Type B pancreatic cell (in vitro differentiated cells): Measurements from ENCODE around the gene DGKZ. TPM values are rescaled to one million over a fixed set of nuclear protein-coding genes. Genes with fewer than 3 reads are reported as not detected.

Experiments
- DNase-seq: peaks from one replicate; pipeline ENCODE4 v3.0.0; 2021; ENCODE audit warnings: mixed read lengths; ENCODE audit not compliant: unreplicated experiment; ENCODE audit errors: extremely low spot score
- H3K27ac Mint-ChIP-seq: 2 replicates; pipeline ENCODE4 v1.8.0; 2021; ENCODE audit warnings: mild to moderate bottlenecking, mixed read lengths
- H3K27me3 Mint-ChIP-seq: 2 replicates; pipeline ENCODE4 v1.8.0; 2021; ENCODE audit warnings: mixed read lengths
- H3K36me3 Mint-ChIP-seq: 2 replicates; pipeline ENCODE4 v1.8.0; 2021; ENCODE audit warnings: mixed read lengths
- H3K4me1 Mint-ChIP-seq: one replicate; pipeline ENCODE4 v1.8.0; 2021; ENCODE audit warnings: mixed read lengths; ENCODE audit not compliant: unreplicated experiment
- H3K4me3 Mint-ChIP-seq: 2 replicates; pipeline ENCODE4 v1.8.0; 2021; ENCODE audit warnings: mild to moderate bottlenecking, mixed read lengths
- H3K9me3 Mint-ChIP-seq: 2 replicates; pipeline ENCODE4 v1.8.0; 2021; ENCODE audit warnings: mixed read lengths
- total RNA-seq: library from RNA; stranded (reverse); gene quantifications from 2 replicates; pipeline ENCODE4 v1.2.1, GENCODE V29; 2021; ENCODE audit warnings: low replicate concordance
- TF ChIP-seq, protein P1 (sequence below): fragments of 200-600 bp; sonication (generic); conservative IDR thresholded peaks from 2 replicates; pipeline ENCODE4 v1.5.0; 2021; ENCODE audit warnings: antibody characterized with exemption, mild to moderate bottlenecking

Gene DGKZ
- total RNA-seq, 1 donor from 2014 or later, result 50.0 TPM

GRCh38 chr11:46343520-46343919 lies 3.7 kb upstream of the DGKZ start:
- Mint-ChIP-seq H3K4me3 (peak overlapping the region; percentile 52), H3K4me1 (peaks cover 50% of the 10 kb centered on the region)

GRCh38 chr11:46345131-46345597 lies 2.1 kb upstream of the DGKZ start:
- DNase-seq, result no peak
- Mint-ChIP-seq H3K27me3 (peaks cover 4% of the 10 kb centered on the region), H3K27ac (peak overlapping the region; percentile 64), H3K4me1 (peaks cover 38% of the 10 kb centered on the region), H3K9me3 (no peaks in the 10 kb centered on the region), H3K4me3 (peak overlapping the region; percentile 78), H3K36me3 (no peaks in the 10 kb centered on the region)
- TF ChIP-seq, protein P1, sequence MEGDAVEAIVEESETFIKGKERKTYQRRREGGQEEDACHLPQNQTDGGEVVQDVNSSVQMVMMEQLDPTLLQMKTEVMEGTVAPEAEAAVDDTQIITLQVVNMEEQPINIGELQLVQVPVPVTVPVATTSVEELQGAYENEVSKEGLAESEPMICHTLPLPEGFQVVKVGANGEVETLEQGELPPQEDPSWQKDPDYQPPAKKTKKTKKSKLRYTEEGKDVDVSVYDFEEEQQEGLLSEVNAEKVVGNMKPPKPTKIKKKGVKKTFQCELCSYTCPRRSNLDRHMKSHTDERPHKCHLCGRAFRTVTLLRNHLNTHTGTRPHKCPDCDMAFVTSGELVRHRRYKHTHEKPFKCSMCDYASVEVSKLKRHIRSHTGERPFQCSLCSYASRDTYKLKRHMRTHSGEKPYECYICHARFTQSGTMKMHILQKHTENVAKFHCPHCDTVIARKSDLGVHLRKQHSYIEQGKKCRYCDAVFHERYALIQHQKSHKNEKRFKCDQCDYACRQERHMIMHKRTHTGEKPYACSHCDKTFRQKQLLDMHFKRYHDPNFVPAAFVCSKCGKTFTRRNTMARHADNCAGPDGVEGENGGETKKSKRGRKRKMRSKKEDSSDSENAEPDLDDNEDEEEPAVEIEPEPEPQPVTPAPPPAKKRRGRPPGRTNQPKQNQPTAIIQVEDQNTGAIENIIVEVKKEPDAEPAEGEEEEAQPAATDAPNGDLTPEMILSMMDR, result no peak

More at GRCh38 chr11:46343520-46343919, 3.7 kb upstream of the DGKZ start:
- Mint-ChIP-seq H3K9me3 (no peaks in the 10 kb centered on the region), H3K27ac (peak overlapping the region; percentile 65), H3K27me3 (peaks cover 4% of the 10 kb centered on the region), H3K36me3 (no peaks in the 10 kb centered on the region)
- no peak for DNase-seq
- TF ChIP-seq, protein P1, result no peak

GRCh38 chr11:46345881-46346484 lies 1.3 kb upstream of the DGKZ start:
- H3K4me3 Mint-ChIP-seq, result peak overlapping the region; percentile 83
- peaks cover 4% of the 10 kb centered on the region for H3K27me3 Mint-ChIP-seq
- no peak for DNase-seq
- peaks cover 36% of the 10 kb centered on the region for H3K4me1 Mint-ChIP-seq
- H3K36me3 Mint-ChIP-seq, result no peaks in the 10 kb centered on the region
- no peak overlapping the region for H3K27ac Mint-ChIP-seq
- TF ChIP-seq, protein P1, result no peak
- no peaks in the 10 kb centered on the region for H3K9me3 Mint-ChIP-seq

GRCh38 chr11:46347637-46348311 lies 511 bp downstream of the DGKZ start:
- TF ChIP-seq, protein P1, result no peak
- Mint-ChIP-seq H3K4me1 (peaks cover 35% of the 10 kb centered on the region), H3K9me3 (no peaks in the 10 kb centered on the region), H3K27ac (no peak overlapping the region), H3K4me3 (peak overlapping the region; percentile 89), H3K36me3 (no peaks in the 10 kb centered on the region), H3K27me3 (peaks cover 4% of the 10 kb centered on the region)
- DNase-seq, result no peak

GRCh38 chr11:46348566-46349401 lies 1.5 kb downstream of the DGKZ start:
- peak overlapping the region; percentile 89 for H3K4me3 Mint-ChIP-seq
- no peak for DNase-seq
- H3K27ac Mint-ChIP-seq, result peak overlapping the region; percentile 58
- H3K9me3 Mint-ChIP-seq, result no peaks in the 10 kb centered on the region
- H3K27me3 Mint-ChIP-seq, result peaks cover 4% of the 10 kb centered on the region
- H3K36me3 Mint-ChIP-seq, result no peaks in the 10 kb centered on the region
- TF ChIP-seq, protein P1, result no peak
- H3K4me1 Mint-ChIP-seq, result peaks cover 34% of the 10 kb centered on the region
